GM18907 (cell line): Measurements from ENCODE around the gene AIM2.

Experiments used
- ATAC-seq: cut with Tn5 transposase; IDR thresholded peaks from one replicate; pipeline ENCODE4 v1.9.1; 2021; ENCODE audit warnings: mild to moderate bottlenecking, moderate library complexity; ENCODE audit not compliant: unreplicated experiment

The AIM2 gene

DNA sequence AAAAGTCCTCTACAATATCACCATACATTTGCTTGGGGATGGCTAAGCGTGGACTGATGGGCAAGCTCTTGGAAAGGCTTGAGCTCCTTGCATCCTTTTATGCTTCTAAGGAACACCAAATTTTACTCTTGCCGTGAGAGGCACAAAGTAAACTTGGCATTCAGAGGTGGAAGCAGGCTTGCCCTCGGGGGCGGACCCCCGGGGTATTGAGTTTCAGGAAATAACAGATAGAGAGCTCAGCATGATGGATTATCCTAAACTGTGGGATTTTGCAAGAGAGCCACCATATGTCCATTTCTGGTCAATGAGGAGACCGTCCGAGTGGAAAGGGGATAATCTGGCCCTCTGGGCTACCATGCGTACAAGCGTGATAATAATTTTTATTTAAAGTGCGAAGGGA, 52.8 kb downstream of the AIM2 start:
- no peak for ATAC-seq

DNA sequence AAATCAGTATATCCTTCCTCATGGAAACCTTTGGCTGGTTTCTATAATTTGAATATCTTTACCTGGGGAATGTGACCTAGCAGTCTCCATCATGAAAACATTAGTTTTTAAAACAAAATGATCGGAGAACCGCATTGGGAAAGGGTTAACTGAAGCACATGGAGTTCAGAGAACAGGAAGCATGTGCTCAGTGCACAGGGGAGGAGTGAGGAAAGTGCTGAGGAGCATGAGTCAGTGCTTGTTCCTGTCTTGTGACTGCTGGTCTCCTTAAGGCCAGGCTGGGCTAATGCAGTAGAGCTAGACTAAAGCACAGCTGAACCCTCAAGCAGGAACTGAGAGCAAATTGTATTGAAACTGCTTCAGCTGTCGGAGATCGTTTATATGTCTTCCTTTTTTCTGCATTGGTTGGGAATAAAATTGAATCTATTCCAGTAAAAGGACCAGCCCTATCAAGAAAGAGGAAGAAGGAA, 61.1 kb downstream of the AIM2 start:
- peak; percentile 95 for ATAC-seq

- ATAC-seq, result no peak
These were observed 61.7 kb downstream of the AIM2 start for GRCh38 chr1:159014851-159015250.

- no peak for ATAC-seq
These were observed 62.5 kb downstream of the AIM2 start for GRCh38 chr1:159014003-159014571.

GRCh38 chr1:159012495-159012894, 64.1 kb downstream of the AIM2 start:
- peak; percentile 38 for ATAC-seq
